ENCODE results near the gene KIAA1217.

DNA sequence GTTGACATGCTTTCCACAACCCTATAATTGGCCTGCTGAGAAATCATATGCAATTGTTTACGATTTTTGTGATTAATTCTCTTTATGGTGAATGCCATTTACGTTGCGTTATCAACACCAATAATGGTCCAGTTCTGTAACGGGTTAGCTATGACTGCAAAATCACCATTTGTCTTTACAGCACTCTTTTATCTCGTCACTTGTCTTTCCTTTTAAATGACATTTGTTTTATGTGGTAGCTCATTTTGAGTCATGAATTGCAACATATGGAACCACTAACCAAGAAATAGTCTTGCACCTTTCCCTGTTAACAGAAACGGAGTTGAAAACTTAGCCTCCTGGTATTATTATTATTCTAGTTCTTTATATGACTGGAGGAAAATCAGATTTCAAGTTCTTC lies 3.1 kb upstream of the KIAA1217 start:
- TF ChIP-seq, protein P1, sequence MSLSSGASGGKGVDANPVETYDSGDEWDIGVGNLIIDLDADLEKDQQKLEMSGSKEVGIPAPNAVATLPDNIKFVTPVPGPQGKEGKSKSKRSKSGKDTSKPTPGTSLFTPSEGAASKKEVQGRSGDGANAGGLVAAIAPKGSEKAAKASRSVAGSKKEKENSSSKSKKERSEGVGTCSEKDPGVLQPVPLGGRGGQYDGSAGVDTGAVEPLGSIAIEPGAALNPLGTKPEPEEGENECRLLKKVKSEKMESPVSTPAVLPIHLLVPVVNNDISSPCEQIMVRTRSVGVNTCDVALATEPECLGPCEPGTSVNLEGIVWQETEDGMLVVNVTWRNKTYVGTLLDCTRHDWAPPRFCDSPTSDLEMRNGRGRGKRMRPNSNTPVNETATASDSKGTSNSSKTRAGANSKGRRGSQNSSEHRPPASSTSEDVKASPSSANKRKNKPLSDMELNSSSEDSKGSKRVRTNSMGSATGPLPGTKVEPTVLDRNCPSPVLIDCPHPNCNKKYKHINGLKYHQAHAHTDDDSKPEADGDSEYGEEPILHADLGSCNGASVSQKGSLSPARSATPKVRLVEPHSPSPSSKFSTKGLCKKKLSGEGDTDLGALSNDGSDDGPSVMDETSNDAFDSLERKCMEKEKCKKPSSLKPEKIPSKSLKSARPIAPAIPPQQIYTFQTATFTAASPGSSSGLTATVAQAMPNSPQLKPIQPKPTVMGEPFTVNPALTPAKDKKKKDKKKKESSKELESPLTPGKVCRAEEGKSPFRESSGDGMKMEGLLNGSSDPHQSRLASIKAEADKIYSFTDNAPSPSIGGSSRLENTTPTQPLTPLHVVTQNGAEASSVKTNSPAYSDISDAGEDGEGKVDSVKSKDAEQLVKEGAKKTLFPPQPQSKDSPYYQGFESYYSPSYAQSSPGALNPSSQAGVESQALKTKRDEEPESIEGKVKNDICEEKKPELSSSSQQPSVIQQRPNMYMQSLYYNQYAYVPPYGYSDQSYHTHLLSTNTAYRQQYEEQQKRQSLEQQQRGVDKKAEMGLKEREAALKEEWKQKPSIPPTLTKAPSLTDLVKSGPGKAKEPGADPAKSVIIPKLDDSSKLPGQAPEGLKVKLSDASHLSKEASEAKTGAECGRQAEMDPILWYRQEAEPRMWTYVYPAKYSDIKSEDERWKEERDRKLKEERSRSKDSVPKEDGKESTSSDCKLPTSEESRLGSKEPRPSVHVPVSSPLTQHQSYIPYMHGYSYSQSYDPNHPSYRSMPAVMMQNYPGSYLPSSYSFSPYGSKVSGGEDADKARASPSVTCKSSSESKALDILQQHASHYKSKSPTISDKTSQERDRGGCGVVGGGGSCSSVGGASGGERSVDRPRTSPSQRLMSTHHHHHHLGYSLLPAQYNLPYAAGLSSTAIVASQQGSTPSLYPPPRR (CRISPR knock-in tag; IDR thresholded peaks at IDR 0.05; ENCODE audit: borderline replicate concordance) = no peak
- no peak for TF ChIP-seq BHLHE40 (IDR thresholded peaks at IDR 0.05; ENCODE audit: low read length)
